ENCODE data around the gene EVI5L. TPM values are rescaled to one million over a fixed set of nuclear protein-coding genes. Genes with fewer than 3 reads are reported as not detected.

EVI5L gene
- total RNA-seq, 1 donor from 2014 or later, result 19.0 TPM

GRCh38 chr19:7905859-7906258 is 75.8 kb downstream of the EVI5L start:
- TF ChIP-seq, protein P1, sequence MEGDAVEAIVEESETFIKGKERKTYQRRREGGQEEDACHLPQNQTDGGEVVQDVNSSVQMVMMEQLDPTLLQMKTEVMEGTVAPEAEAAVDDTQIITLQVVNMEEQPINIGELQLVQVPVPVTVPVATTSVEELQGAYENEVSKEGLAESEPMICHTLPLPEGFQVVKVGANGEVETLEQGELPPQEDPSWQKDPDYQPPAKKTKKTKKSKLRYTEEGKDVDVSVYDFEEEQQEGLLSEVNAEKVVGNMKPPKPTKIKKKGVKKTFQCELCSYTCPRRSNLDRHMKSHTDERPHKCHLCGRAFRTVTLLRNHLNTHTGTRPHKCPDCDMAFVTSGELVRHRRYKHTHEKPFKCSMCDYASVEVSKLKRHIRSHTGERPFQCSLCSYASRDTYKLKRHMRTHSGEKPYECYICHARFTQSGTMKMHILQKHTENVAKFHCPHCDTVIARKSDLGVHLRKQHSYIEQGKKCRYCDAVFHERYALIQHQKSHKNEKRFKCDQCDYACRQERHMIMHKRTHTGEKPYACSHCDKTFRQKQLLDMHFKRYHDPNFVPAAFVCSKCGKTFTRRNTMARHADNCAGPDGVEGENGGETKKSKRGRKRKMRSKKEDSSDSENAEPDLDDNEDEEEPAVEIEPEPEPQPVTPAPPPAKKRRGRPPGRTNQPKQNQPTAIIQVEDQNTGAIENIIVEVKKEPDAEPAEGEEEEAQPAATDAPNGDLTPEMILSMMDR (conservative IDR thresholded peaks at IDR 0.05), result no peak
- Mint-ChIP-seq H3K4me1 (ENCODE audit: unreplicated experiment) (peaks cover 11% of the 10 kb centered on the region), H3K27me3 (no peaks in the 10 kb centered on the region), H3K4me3 (peak overlapping the region; percentile 81), H3K27ac (peak overlapping the region; percentile 61), H3K9me3 (no peaks in the 10 kb centered on the region), H3K36me3 (no peaks in the 10 kb centered on the region)
- DNase-seq (ENCODE audit: extremely low spot score, unreplicated experiment), result no peak

DNA sequence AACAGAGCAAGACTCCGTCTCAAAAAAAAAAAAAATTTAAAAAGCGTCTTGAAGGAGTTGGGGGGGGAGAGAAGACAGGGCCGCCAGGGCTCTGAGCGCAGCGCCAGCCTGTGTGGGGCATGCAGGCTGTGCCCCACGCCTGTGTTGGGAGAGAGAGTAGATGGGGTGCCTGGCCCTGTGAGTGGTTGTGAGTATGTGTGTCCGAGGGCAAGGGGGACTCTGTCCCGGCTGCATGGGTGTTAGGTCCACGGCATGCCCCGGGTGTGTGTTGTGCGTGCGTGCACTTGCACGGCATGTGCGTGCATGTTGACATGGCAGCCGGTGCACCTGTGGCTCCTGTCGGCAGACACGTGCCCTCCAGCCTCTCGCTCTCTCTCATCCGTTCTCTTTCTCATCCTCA is 77.1 kb downstream of the EVI5L start:
- no peaks in the 10 kb centered on the region for H3K9me3 Mint-ChIP-seq
- no peaks in the 10 kb centered on the region for H3K36me3 Mint-ChIP-seq
- H3K4me1 Mint-ChIP-seq (ENCODE audit: unreplicated experiment), result peaks cover 11% of the 10 kb centered on the region
- TF ChIP-seq, protein P1 (conservative IDR thresholded peaks at IDR 0.05), result no peak
- no peak overlapping the region for H3K4me3 Mint-ChIP-seq
- DNase-seq (ENCODE audit: extremely low spot score, unreplicated experiment), result no peak
- no peak overlapping the region for H3K27ac Mint-ChIP-seq
- no peaks in the 10 kb centered on the region for H3K27me3 Mint-ChIP-seq

DNA sequence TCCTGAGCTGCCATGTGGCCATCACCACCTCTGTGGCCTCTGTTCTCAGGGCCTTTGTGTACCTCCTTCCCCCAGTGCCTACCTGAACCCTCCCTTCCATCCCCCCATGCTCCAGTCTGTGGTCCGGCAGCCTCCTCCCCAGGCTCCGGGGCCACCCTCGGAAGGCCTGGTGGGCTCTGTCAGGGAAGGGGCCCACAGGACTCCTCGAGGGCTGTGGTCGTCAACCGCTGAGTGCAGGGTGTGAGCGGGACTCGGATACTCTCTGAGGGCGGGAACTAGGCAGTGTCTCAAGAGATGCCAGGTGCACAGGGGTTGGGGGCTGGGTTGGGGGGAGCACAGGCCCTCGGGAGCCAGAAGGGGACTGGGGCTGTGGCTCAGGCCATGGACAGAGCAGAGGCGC is 77.5 kb downstream of the EVI5L start:
- peaks cover 11% of the 10 kb centered on the region for H3K4me1 Mint-ChIP-seq (ENCODE audit: unreplicated experiment)
- TF ChIP-seq, protein P1 (conservative IDR thresholded peaks at IDR 0.05), result no peak

DNA sequence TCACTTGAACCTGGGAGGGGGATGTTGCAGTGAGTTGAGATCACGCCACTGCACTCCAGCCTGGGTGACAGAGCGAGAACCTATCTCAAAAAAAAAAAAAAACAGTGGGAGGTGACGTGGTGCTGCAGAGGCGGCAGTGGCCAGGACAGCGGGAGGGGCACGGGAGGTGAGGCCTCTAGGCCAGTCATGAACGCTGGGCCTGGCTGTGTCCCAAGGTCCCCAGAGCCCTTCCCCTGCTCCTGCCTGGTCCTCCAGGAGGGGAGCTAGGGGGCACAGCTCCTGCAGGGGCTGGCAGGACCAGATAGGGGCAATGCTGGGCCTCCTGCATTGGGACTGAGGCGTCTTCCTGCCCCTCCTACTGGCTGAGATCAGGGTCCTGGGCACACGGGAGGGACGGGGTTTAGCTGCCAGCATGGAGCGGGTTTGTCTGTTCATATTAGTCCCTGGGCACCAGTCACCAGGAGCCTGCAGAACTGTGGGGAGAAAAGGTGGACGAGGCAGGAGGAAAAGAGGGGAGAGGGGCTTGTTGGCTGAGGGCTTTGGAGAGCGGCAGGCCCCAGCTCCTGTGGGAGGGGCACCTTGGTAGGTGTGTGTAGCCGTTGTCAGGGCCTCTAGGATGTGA is 78.2 kb downstream of the EVI5L start:
- Mint-ChIP-seq H3K27ac (no peak overlapping the region), H3K27me3 (no peaks in the 10 kb centered on the region), H3K36me3 (peaks cover 4% of the 10 kb centered on the region), H3K4me1 (ENCODE audit: unreplicated experiment) (peaks cover 11% of the 10 kb centered on the region), H3K4me3 (no peak overlapping the region), H3K9me3 (no peaks in the 10 kb centered on the region)
- TF ChIP-seq, protein P1 (conservative IDR thresholded peaks at IDR 0.05), result no peak
- no peak for DNase-seq (ENCODE audit: extremely low spot score, unreplicated experiment)

More for the DNA sequence above, 77.5 kb downstream of the EVI5L start:
- Mint-ChIP-seq H3K9me3 (no peaks in the 10 kb centered on the region), H3K27ac (no peak overlapping the region), H3K4me3 (no peak overlapping the region), H3K27me3 (no peaks in the 10 kb centered on the region), H3K36me3 (no peaks in the 10 kb centered on the region)
- DNase-seq (ENCODE audit: extremely low spot score, unreplicated experiment), result no peak

DNA sequence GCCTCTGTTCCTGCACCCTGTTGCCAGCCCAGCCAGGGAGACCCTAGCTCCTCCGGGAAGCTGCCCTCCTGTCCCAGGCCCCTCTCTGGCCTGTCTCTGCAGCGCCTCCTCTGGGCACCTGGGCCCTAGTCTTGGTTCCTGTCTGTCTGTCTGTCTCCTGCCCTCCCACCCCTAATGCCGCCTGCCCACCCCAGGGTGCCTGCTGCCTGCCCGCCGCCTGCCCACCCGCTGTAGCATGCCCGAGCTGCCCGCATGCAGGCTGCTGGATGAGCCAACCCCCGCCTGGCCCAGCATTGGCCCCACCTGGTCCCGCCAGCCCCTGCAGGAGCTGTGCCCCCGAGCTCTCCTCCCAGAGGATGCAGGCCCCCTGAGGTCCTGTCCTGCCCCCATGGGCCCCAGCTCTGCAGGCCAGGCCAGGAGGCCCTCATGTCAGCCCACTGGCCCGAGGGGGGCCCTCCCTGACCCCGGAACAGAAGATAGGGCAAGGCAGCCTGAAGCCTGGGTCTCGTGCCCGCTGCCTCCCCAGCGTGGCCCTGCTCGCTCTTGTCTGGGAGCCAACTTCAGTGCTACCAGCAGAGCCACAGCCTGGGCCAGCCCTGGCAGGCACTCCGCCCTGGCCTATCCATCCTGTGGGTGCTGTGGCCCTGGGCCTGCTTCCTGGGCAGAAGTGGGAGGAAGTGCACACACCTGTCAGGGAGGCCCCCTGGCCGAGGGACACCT is 78.9 kb downstream of the EVI5L start:
- no peaks in the 10 kb centered on the region for H3K9me3 Mint-ChIP-seq
- TF ChIP-seq, protein P1 (conservative IDR thresholded peaks at IDR 0.05), result no peak
- peaks cover 11% of the 10 kb centered on the region for H3K4me1 Mint-ChIP-seq (ENCODE audit: unreplicated experiment)
- no peaks in the 10 kb centered on the region for H3K27me3 Mint-ChIP-seq
- no peak overlapping the region for H3K27ac Mint-ChIP-seq
- no peak for DNase-seq (ENCODE audit: extremely low spot score, unreplicated experiment)
- H3K4me3 Mint-ChIP-seq, result no peak overlapping the region
- H3K36me3 Mint-ChIP-seq, result peaks cover 4% of the 10 kb centered on the region

Measured in type B pancreatic cell (in vitro differentiated cells).